Mesendoderm (in vitro differentiated cells): ENCODE results near the gene CD44.

ENCODE experiments used
- DNase-seq: peaks from one replicate; pipeline ENCODE4 v3.0.0; 2013
- H2AK5ac ChIP-seq: 2 replicates; pipeline ENCODE4 v1.6.1; 2013; ENCODE audit warnings: low read length, inconsistent platforms
- H2BK120ac ChIP-seq: 2 replicates; pipeline ENCODE4 v1.6.1; 2013; ENCODE audit warnings: low read depth, mild to moderate bottlenecking, low read length, moderate library complexity, mixed read lengths
- H2BK15ac ChIP-seq: replicated peaks from 2 replicates; pipeline ENCODE4 v1.6.1; 2013; ENCODE audit warnings: low read depth, mild to moderate bottlenecking, moderate library complexity
- H2BK5ac ChIP-seq: 2 replicates; pipeline ENCODE4 v1.6.1; 2013; ENCODE audit warnings: low read length, inconsistent platforms
- H3K18ac ChIP-seq: 2 replicates; pipeline ENCODE4 v1.6.1; 2013; ENCODE audit warnings: mild to moderate bottlenecking, low read length, mixed read lengths
- H3K23ac ChIP-seq: one replicate; pipeline ENCODE4 v1.6.1; 2013; ENCODE audit warnings: low read length
- H3K27ac ChIP-seq: 2 replicates; pipeline ENCODE4 v1.5.1; 2013; ENCODE audit warnings: low read depth, mild to moderate bottlenecking, inconsistent platforms, low read length, moderate library complexity
- H3K27me3 ChIP-seq: 2 replicates; pipeline ENCODE4 v1.6.1; 2013; ENCODE audit warnings: low read length, control low read depth, mild to moderate bottlenecking, inconsistent platforms; ENCODE audit not compliant: insufficient read depth, poor library complexity
- H3K36me3 ChIP-seq: 2 replicates; pipeline ENCODE4 v1.6.1; 2013; ENCODE audit warnings: low read length, inconsistent platforms; ENCODE audit not compliant: control insufficient read depth, insufficient read depth
- H3K4ac ChIP-seq: one replicate; pipeline ENCODE4 v1.6.1; 2013; ENCODE audit warnings: low read depth, mild to moderate bottlenecking, low read length, moderate library complexity
- H3K4me1 ChIP-seq: 2 replicates; pipeline ENCODE4 v1.6.1; 2013; ENCODE audit warnings: low read depth, low read length, inconsistent platforms; ENCODE audit not compliant: control insufficient read depth
- H3K4me2 ChIP-seq: 2 replicates; pipeline ENCODE4 v1.6.1; 2013; ENCODE audit warnings: low read length
- H3K4me3 ChIP-seq: 2 replicates; pipeline ENCODE4 v1.5.1; 2013; ENCODE audit warnings: mild to moderate bottlenecking, low read length
- H3K56ac ChIP-seq: one replicate; pipeline ENCODE4 v1.6.1; 2013; ENCODE audit warnings: low read length
- H3K79me1 ChIP-seq: 2 replicates; pipeline ENCODE4 v1.6.1; 2013; ENCODE audit warnings: low read length, inconsistent platforms
- H3K79me2 ChIP-seq: 2 replicates; pipeline ENCODE4 v1.6.1; 2013; ENCODE audit warnings: mild to moderate bottlenecking, low read length; ENCODE audit not compliant: control insufficient read depth, insufficient read depth
- H3K9ac ChIP-seq: 2 replicates; pipeline ENCODE4 v1.6.1; 2013; ENCODE audit warnings: low read length, inconsistent platforms
- H4K5ac ChIP-seq: one replicate; pipeline ENCODE4 v1.6.1; 2013; ENCODE audit warnings: low read length
- H4K8ac ChIP-seq: one replicate; pipeline ENCODE4 v1.6.1; 2013; ENCODE audit warnings: low read depth, mild to moderate bottlenecking, control low read depth, low read length, moderate library complexity
- WGBS: extraction: QIAGEN DNeasy Blood & Tissue Kit; methylation state at CpG from one replicate; pipeline ENCODE4 v1.1.7; 2013; ENCODE audit warnings: low lambda C conversion rate, missing lambda C conversion rate; ENCODE audit not compliant: insufficient coverage; ENCODE audit errors: extremely low coverage; 5-methylcytosine and 5-hydroxymethylcytosine counted together

The CD44 gene

DNA sequence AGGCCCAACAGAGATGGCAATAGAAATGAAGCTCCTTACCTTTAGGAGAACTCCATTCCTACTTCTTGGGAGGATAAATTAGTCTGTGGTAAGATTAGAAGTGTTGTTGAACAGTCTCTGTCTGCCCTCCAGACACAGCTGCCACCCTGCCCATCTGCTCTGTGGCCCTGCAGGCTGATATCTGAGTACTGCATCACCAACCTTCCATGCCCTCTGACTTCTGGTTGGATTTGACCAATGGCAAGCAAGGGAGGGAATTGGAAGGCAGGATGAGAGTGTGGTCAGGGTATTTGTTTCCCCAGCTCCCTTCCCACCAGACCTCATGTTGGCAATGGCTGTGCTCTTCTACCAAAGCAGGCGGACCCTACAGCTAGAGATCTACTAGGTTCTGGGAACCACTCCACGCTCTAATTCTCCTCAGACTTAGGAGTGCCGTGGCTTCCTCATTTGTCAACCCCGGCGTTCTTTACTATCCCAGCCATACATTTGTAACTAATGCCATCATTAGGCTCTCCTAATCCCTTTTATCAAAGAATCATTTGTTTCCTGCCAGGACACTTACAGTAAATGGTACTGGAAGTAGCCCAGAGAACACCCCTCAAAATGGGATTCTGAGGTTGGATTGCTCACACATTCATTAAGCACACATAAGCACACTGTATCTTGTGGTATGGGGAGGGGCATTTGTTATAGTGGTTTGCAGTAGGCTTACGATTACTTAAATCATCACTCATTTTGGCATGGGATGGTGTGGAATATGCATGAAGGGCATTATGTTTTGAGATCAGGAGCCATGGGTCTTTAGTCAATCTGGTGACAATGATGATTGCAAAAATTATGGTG, 35.4 kb upstream of the CD44 start:
- no peak overlapping the region for H3K4me2 ChIP-seq
- H3K9ac ChIP-seq, result no peak overlapping the region
- WGBS, result no CpG with 5 or more reads among the region's 6 CpGs
- H3K36me3 ChIP-seq, result no peaks in the 10 kb centered on the region
- H3K79me1 ChIP-seq, result no peaks in the 10 kb centered on the region
- H2BK5ac ChIP-seq, result no peak overlapping the region
- no peak overlapping the region for H4K8ac ChIP-seq
- H3K4ac ChIP-seq, result no peak overlapping the region
- H3K18ac ChIP-seq, result no peak overlapping the region
- no peak overlapping the region for H3K23ac ChIP-seq
- no peak overlapping the region for H3K56ac ChIP-seq
- H3K4me1 ChIP-seq, result no peaks in the 10 kb centered on the region
- H3K79me2 ChIP-seq, result no peaks in the 10 kb centered on the region
- H2AK5ac ChIP-seq, result no peak overlapping the region
- no peak overlapping the region for H4K5ac ChIP-seq
- no peaks in the 10 kb centered on the region for H3K27me3 ChIP-seq
- no peak overlapping the region for H2BK15ac ChIP-seq
- no peak overlapping the region for H3K27ac ChIP-seq
- DNase-seq, result no peak
- no peak overlapping the region for H2BK120ac ChIP-seq
- no peak overlapping the region for H3K4me3 ChIP-seq

- H4K5ac ChIP-seq, result no peak overlapping the region
- no peak overlapping the region for H2BK120ac ChIP-seq
- H2BK5ac ChIP-seq, result no peak overlapping the region
- H3K56ac ChIP-seq, result no peak overlapping the region
- no peak for DNase-seq
- H3K36me3 ChIP-seq, result no peaks in the 10 kb centered on the region
- no peak overlapping the region for H2AK5ac ChIP-seq
- no peaks in the 10 kb centered on the region for H3K27me3 ChIP-seq
- no peaks in the 10 kb centered on the region for H3K79me2 ChIP-seq
- no peak overlapping the region for H3K23ac ChIP-seq
- no peaks in the 10 kb centered on the region for H3K4me1 ChIP-seq
- no peak overlapping the region for H3K4ac ChIP-seq
- no peak overlapping the region for H3K9ac ChIP-seq
- no peak overlapping the region for H3K18ac ChIP-seq
- no peak overlapping the region for H3K4me2 ChIP-seq
- H3K79me1 ChIP-seq, result no peaks in the 10 kb centered on the region
- H2BK15ac ChIP-seq, result no peak overlapping the region
- no peak overlapping the region for H4K8ac ChIP-seq
- no peak overlapping the region for H3K4me3 ChIP-seq
- WGBS, result no CpG with 5 or more reads among the region's 2 CpGs
- H3K27ac ChIP-seq, result no peak overlapping the region
Observed at GRCh38 chr11:35104655-35105054, 34.3 kb upstream of the CD44 start.

- Histone ChIP-seq H3K18ac (no peak overlapping the region), H3K36me3 (no peaks in the 10 kb centered on the region), H4K5ac (no peak overlapping the region), H3K27me3 (no peaks in the 10 kb centered on the region), H3K23ac (no peak overlapping the region), H2AK5ac (no peak overlapping the region), H3K4me2 (no peak overlapping the region), H3K9ac (no peak overlapping the region), H3K79me2 (no peaks in the 10 kb centered on the region), H3K79me1 (no peaks in the 10 kb centered on the region), H3K27ac (no peak overlapping the region), H3K56ac (no peak overlapping the region), H2BK5ac (no peak overlapping the region), H3K4ac (no peak overlapping the region), H2BK15ac (no peak overlapping the region), H3K4me1 (no peaks in the 10 kb centered on the region), H4K8ac (no peak overlapping the region), H2BK120ac (no peak overlapping the region), H3K4me3 (no peak overlapping the region)
- DNase-seq, result no peak
Observed at GRCh38 chr11:35105319-35106079, 33.5 kb upstream of the CD44 start.

- H2AK5ac ChIP-seq, result no peak overlapping the region
- DNase-seq, result no peak
- H2BK15ac ChIP-seq, result no peak overlapping the region
- no peaks in the 10 kb centered on the region for H3K36me3 ChIP-seq
- no peak overlapping the region for H3K4me3 ChIP-seq
- no peak overlapping the region for H4K8ac ChIP-seq
- H3K79me1 ChIP-seq, result no peaks in the 10 kb centered on the region
- H3K4ac ChIP-seq, result no peak overlapping the region
- no peak overlapping the region for H2BK120ac ChIP-seq
- no peak overlapping the region for H2BK5ac ChIP-seq
- H3K79me2 ChIP-seq, result no peaks in the 10 kb centered on the region
- H3K27ac ChIP-seq, result no peak overlapping the region
- H3K18ac ChIP-seq, result no peak overlapping the region
- no peak overlapping the region for H4K5ac ChIP-seq
- H3K4me2 ChIP-seq, result no peak overlapping the region
- H3K56ac ChIP-seq, result no peak overlapping the region
- WGBS, result no CpG with 5 or more reads among the region's 2 CpGs
- no peak overlapping the region for H3K23ac ChIP-seq
- no peaks in the 10 kb centered on the region for H3K27me3 ChIP-seq
- H3K9ac ChIP-seq, result no peak overlapping the region
- H3K4me1 ChIP-seq, result no peaks in the 10 kb centered on the region
Observed at GRCh38 chr11:35106595-35106994, 32.4 kb upstream of the CD44 start.

DNA sequence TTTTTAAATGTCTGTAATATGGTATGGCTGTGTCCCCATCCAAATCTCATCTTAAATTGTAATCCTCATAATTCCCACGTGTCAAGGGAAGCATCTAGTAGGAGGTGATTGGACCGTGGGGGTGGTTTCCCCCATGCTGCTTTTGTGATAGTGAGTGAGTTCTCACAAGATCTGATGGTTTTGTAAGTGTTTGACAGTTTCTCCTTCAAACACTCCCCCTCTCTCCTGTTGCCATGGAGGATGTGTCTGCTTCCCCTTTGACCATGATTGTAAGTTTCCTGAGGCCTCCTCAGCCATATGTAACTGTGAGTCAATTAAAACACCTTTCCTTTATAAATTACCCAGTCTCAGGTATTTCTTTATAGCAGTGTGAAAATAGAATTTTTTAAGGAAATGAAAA, 31.1 kb upstream of the CD44 start:
- no peak overlapping the region for H3K9ac ChIP-seq

More for the DNA sequence above, 31.1 kb upstream of the CD44 start:
- no peak overlapping the region for H2AK5ac ChIP-seq
- no peak overlapping the region for H2BK15ac ChIP-seq
- no peaks in the 10 kb centered on the region for H3K36me3 ChIP-seq
- no peak overlapping the region for H3K4ac ChIP-seq
- H4K5ac ChIP-seq, result no peak overlapping the region
- no peaks in the 10 kb centered on the region for H3K4me1 ChIP-seq
- H3K23ac ChIP-seq, result no peak overlapping the region
- H3K27me3 ChIP-seq, result no peaks in the 10 kb centered on the region
- DNase-seq, result peak; percentile 32
- H3K4me3 ChIP-seq, result no peak overlapping the region
- no peak overlapping the region for H3K27ac ChIP-seq
- no peaks in the 10 kb centered on the region for H3K79me1 ChIP-seq
- H4K8ac ChIP-seq, result no peak overlapping the region
- H3K56ac ChIP-seq, result no peak overlapping the region
- H3K18ac ChIP-seq, result no peak overlapping the region
- no peaks in the 10 kb centered on the region for H3K79me2 ChIP-seq
- H3K4me2 ChIP-seq, result no peak overlapping the region
- WGBS, result no CpG with 5 or more reads among the region's 2 CpGs
- H2BK120ac ChIP-seq, result no peak overlapping the region
- no peak overlapping the region for H2BK5ac ChIP-seq
